ENCODE data around the gene GREB1. TPM values are rescaled to one million over a fixed set of nuclear protein-coding genes. Genes with fewer than 3 reads are reported as not detected.

Gene GREB1
- total RNA-seq, 4 donors from 2014 or later, result 3.4 to 8.4 (median 4.7) TPM

GRCh38 chr2:11592671-11593574, 59.1 kb downstream of the GREB1 start:
- no peak for TF ChIP-seq CTCF (IDR thresholded peaks at IDR 0.05; ENCODE audit: low read depth)

DNA sequence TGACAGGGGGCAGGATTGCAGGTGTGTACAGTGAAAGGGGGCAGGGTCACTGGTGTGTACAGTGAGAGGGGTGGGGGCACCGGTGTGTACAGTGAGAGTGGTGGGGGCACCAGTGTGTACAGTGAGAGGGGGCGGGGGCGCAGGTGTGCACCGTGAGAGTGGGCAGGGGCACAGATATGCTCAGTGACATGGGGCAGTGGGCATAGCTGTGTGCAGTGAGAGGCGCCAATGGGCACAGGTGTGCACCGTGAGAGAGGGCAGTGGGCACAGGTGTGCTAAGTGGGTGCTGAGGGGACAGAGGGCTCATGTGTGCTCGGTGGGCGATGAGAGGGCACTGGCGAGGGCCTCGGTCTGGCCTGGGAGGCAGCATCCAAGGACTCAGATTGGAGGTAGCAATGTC, 63.0 kb downstream of the GREB1 start:
- no peak for TF ChIP-seq CTCF (IDR thresholded peaks at IDR 0.05; ENCODE audit: low read depth)

DNA sequence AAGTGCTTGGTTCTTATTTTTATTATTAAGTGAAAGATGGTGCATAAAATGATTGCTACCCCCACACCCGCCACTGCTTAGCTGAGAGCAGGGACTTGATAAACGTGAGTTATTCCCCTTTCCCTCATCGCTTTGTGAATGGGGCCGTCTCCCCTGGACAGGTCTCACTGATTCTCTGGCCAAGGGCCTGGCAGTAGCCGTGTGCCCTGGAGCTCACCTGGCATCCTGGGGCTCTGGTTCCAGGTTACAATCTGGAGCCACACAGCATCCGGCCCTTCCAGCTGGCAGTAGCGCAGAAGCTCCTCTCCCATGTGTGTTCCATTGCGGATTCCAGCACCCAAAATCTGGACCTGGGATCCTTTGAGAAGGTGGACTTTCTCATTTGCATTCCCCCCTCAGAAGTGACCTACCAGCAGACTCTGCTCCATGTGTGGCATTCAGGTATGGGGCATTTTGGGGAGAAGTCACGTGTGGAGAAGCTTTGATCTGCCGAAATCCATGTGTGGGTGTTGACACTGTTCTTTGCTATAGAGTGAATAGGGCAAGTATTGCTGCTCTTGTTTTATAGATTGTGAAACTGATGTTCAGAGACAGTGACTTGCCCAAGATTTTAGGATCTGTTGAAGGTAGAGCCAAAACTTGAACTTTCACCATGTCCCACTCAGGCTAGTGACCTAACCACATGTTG, 63.8 kb downstream of the GREB1 start:
- no peak for TF ChIP-seq CTCF (IDR thresholded peaks at IDR 0.05; ENCODE audit: low read depth)

GRCh38 chr2:11598228-11598731, 64.4 kb downstream of the GREB1 start:
- no peak for TF ChIP-seq CTCF (IDR thresholded peaks at IDR 0.05; ENCODE audit: low read depth)

DNA sequence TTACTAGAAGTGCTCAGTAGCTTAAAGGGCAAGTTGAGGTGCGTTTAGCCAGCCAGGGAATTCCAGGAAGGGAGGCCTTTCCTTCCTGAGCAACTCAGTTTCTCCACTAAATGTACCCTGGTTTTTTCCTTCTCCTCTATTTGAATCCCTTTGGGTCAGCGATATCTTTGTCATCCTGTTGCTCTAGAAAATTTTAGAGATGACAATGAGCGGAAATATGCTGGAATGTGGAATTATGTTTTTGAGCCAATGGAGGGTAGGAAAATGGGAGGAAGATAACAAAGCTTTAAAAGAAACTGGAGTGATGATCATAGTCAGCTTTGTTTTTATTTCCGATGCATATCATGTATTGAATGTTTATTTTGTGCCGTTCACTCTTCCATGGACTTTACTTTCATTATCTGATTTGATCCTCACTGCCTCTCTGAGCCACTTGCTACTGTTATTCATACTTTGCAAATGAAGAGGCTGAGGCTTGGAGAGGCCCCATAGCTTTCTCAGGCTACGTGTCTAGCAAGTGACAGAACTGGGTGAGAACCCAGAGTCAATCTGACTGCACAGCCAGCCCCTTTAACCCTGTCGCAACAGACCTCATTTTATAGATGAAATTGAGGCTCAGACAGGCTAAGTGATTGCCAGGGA, 68.8 kb downstream of the GREB1 start:
- TF ChIP-seq CTCF (IDR thresholded peaks at IDR 0.05; ENCODE audit: low read depth), result no peak

GRCh38 chr2:11610624-11611242, 76.9 kb downstream of the GREB1 start:
- no peak for TF ChIP-seq CTCF (IDR thresholded peaks at IDR 0.05; ENCODE audit: low read depth)
